SK-N-SH (cell line): ENCODE data around the gene PEPD.

Source experiments
- CHD2 ChIP-seq: fragments of 150-350 bp; IDR thresholded peaks from 2 replicates; pipeline ENCODE4 v1.6.1; 2018; ENCODE audit warnings: low read length; ENCODE audit not compliant: partially characterized antibody
- CTCF ChIP-seq: fragments of 200-600 bp; sonication (generic); IDR thresholded peaks from 2 replicates; pipeline ENCODE4 v1.6.1; 2017; ENCODE audit warnings: antibody characterized with exemption, mild to moderate bottlenecking, moderate library complexity
- EP300 ChIP-seq, 2 experiments: IDR thresholded peaks; 2 replicates each; pipeline versions ENCODE4 v1.4.0 to v1.6.1; 2012; ENCODE audit warnings: borderline replicate concordance in 1 of 2, low read depth in 1 of 2, low read length in 1 of 2
- EZH2phosphoT487 ChIP-seq: fragments of 200-600 bp; sonication (generic); IDR thresholded peaks from 2 replicates; pipeline ENCODE4 v1.6.1; 2017; ENCODE audit warnings: low read depth, mixed run types, mild to moderate bottlenecking, antibody characterized with exemption, moderate library complexity, borderline replicate concordance
- FOSL2 ChIP-seq: IDR thresholded peaks from 2 replicates; pipeline ENCODE4 v1.4.0; 2012; ENCODE audit warnings: low read depth, mild to moderate bottlenecking, moderate library complexity, borderline replicate concordance
- FOXM1 ChIP-seq: IDR thresholded peaks from 2 replicates; pipeline ENCODE4 v1.4.0; 2012; ENCODE audit warnings: low read depth, mild to moderate bottlenecking
- JUND ChIP-seq: IDR thresholded peaks from 2 replicates; pipeline ENCODE4 v1.4.0; 2012
- MAX ChIP-seq: IDR thresholded peaks from 2 replicates; pipeline ENCODE4 v1.4.0; 2012; ENCODE audit warnings: low read depth
- MEF2A ChIP-seq: IDR thresholded peaks from 2 replicates; pipeline ENCODE4 v1.4.0; 2012; ENCODE audit warnings: low read depth, borderline replicate concordance
- PBX3 ChIP-seq: IDR thresholded peaks from 2 replicates; pipeline ENCODE4; 2012
- POLR2AphosphoS5 ChIP-seq: IDR thresholded peaks from 2 replicates; pipeline ENCODE4 v1.6.1; 2012; ENCODE audit warnings: low read depth, low read length
- REST ChIP-seq: IDR thresholded peaks from 2 replicates; pipeline ENCODE4 v1.6.1; 2012; ENCODE audit warnings: mild to moderate bottlenecking, low read depth, low read length, moderate library complexity
- TEAD4 ChIP-seq: IDR thresholded peaks from 2 replicates; pipeline ENCODE4 v1.4.0; 2012; ENCODE audit warnings: mild to moderate bottlenecking, borderline replicate concordance; ENCODE audit not compliant: insufficient read depth
- ZBTB33 ChIP-seq: IDR thresholded peaks from 2 replicates; pipeline ENCODE4 v1.4.0; 2012; ENCODE audit warnings: low read depth, borderline replicate concordance

GRCh38 chr19:33493401-33494275 is 28.0 kb downstream of the PEPD start:
- TF ChIP-seq JUND (no peak), CTCF (no peak), PBX3 (no peak), MEF2A (no peak), REST (no peak), POLR2AphosphoS5 (no peak), EZH2phosphoT487 (no peak), EP300 (IDR thresholded peaks at IDR 0.05; ENCODE audit: borderline replicate concordance in 1 of 2, low read depth in 1 of 2, low read length in 1 of 2) (no peak), FOXM1 (no peak), ZBTB33 (no peak), CHD2 (no peak), MAX (no peak), FOSL2 (no peak), TEAD4 (no peak)
